ENCODE results near the gene DLK1. TPM values are rescaled to one million over a fixed set of nuclear protein-coding genes. Genes with fewer than 3 reads are reported as not detected.

Gene DLK1
- total RNA-seq, 1 experiment from 2014 or later = 8.2 TPM

Other genes with a start within 250 kb of the DLK1 start
- 5.3 and 10.0 TPM in 2 replicates for gene BEGAIN, start 139.5 kb upstream of the DLK1 start, total RNA-seq (2014; rRNA removed; shearing (Covaris generic))
- gene MEG3, start 99.2 kb downstream of the DLK1 start, total RNA-seq (2014; rRNA removed; shearing (Covaris generic)) = 0.08 TPM in 1 of 2 replicates, not detected in the other
- not detected in 2 replicates for gene RTL1, start 176.8 kb downstream of the DLK1 start, total RNA-seq (2014; rRNA removed; shearing (Covaris generic))